Activated naive CD8-positive, alpha-beta T cell treated with anti-CD3 and anti-CD28 coated beads, Interleukin-2, amount 50 U/mL, for 16 hours (primary cell): ENCODE results near the gene ZFP91.
"Not testable (repeated sequence)": the region's sequence is repeated elsewhere in the genome, so short reads cannot be mapped to it uniquely, and the experiment has no call there.

ENCODE experiments used
- DNase-seq: peaks from one replicate; pipeline ENCODE4 v3.0.0-alpha.2; 2020; ENCODE audit warnings: low read depth, low spot score

ZFP91 gene

DNA sequence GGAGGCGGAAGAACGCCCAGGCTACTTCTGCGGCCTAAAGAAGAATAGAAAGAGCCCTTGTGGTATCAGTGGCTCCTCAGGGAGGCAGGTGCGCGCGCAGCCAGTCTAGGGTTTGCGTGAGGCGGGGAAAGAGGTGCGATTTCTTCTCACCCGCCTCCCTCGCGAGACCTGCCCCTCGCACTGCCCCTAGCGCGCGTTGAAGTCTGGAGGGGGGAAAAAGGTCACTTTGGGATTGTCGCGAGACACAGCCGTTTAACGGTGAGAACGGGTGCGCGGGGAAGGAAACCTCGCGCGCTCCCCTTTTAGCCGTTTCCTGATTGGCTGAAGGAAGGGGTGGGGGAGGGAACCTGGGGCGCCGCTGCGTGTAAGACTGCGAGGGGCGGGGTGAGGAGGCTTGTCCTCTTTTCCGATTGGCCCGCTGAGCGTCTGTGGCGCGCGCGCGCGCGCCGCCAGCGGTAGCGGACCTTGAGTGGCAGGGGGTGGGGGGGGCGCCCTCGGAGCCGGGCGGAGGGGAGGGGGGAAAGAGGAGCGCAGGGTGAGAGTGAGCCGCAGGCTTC is at the start of gene ZFP91:
Gene ZFP91, plus strand, starts transcription at position 429 of the 557 bp plus-strand sequence. CDS start 219 bp downstream, outside the sequence.
- peak; percentile 95 for DNase-seq

- no peak for DNase-seq
Observed at GRCh38 chr11:58530236-58530635, 48.6 kb upstream of the ZFP91 start.

GRCh38 chr11:58531865-58532341 is 47.0 kb upstream of the ZFP91 start:
- DNase-seq = no peak

DNA sequence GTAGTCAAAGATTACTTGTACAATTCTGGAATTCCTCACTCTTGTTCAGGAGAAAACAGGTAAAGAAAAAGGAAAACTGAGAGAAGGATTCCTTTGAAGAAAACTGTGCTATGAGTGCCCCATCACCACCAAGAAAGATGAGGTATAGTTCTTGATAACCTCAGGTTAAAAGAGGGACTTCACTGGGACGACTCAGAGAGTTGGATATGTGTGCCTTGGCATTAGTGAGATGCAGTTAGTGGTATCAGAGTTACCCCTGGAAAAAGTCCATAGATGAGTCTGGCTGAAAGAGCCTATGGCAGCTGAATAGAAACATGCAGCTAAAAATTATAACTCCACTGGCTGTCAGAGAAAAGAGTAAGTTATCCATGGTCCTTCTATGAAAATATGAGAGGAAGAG is 32.0 kb upstream of the ZFP91 start:
- no peak for DNase-seq

DNA sequence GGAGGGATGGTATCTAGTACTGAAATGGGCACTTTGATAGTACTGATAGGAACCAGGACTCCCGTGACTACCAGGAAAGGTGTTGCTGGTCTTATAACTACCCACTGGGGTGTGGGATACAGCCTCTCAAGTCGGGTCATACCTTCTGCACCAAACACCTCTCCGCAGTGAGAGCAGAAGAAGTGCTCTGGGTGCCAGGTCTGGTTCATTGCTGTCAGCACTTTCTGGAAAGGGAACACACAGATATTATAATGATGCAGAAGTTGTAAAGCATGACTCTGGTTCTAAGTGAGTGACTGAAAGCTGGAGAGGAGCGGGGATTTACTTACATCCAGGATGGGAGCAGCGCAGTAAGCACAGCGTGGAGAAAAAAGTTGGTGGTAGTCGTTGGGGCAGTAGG is 29.2 kb upstream of the ZFP91 start:
- DNase-seq = no peak

GRCh38 chr11:58560842-58561241 is 18.0 kb upstream of the ZFP91 start:
- no peak for DNase-seq

GRCh38 chr11:58561394-58562098 is 17.3 kb upstream of the ZFP91 start:
- no peak for DNase-seq

DNA sequence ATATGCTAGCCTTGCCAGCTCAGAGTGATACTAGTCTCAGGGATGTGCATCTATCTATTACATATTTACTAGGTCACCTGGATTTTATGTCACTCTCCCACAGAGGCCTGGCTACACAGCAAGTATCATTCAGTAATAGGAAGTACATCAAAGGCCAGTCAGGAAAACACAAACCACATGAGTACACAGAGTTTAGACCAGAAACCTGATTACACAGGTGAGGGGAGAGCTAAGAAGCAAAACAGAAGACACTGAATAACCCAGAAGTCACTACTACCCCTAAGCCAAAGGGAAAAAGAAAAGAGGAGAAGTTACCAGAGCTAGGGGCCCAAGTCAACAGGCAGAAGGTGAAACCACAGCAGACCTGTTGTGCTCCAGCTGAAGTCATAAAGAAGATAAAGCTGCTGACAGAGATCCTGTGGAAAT is 16.5 kb upstream of the ZFP91 start:
- DNase-seq = no peak

- no peak for DNase-seq
Observed at GRCh38 chr11:58564231-58564630, 14.6 kb upstream of the ZFP91 start.

DNA sequence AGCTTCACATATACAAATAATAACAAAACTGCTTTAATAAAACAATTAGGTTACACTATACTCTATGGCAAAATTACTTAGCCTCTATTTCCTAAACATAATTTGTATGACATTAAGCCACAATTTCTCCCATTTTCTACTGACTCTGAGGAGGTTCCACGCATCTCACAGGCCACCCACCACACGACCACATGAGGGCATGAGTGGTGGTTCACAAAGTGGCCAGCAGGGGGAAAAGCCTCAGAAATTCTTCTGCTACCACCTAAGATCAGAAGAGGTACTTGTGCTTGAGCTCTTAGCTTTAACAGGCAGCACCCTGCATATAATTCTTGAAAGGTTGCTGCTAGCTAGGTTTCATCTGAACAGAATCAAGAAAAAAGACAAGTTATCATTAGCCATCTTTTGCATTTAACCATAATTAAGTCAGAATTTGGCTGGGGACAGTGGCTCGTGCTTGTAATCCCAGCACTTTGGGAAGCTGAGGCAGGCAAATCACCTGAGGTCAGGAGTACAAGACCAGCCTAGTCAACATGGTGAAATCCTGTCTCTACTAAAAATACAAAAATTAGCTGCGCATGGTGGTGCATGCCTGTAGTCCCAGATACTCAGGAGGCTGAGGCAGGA is 10.9 kb upstream of the ZFP91 start:
- DNase-seq = peak; percentile 37

- DNase-seq = not testable (repeated sequence)
Observed at GRCh38 chr11:58572906-58573305, 6.0 kb upstream of the ZFP91 start.

GRCh38 chr11:58573451-58574104 is 5.3 kb upstream of the ZFP91 start:
- peak; percentile 46 for DNase-seq

- no peak for DNase-seq
Observed at GRCh38 chr11:58574881-58575280, 4.0 kb upstream of the ZFP91 start.

DNA sequence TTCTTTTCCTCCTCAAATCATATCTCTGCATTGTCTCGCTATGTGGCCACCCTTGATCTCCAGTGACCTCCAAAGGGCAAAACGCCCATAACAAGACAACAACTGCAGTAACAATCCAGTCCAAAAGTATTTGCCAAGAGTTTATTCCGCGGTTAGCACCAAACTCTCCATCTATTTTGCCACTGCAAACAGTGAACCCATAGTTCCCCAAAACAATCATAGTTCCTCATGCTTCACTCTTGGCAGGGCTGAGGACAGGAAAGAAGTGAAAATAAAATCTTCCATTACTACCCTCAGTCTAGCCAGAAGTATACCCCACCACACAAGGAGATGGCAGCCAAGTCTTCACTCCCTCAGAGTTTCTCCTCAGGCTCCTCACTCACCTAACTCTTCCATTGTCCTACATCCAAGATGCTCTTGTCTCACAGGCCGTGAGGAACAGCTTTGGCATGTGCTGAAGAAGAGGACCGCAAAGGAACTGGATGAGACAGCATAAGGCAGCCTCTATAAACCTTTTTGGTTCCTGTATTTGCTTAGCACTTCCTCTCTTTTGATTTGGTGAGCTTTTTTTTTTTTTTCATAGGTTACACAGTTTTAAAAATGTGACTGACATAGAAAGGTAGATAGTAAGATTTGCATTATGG is 3.4 kb upstream of the ZFP91 start, which contains the start of gene LPXN:
Gene LPXN, minus strand, starts transcription at position 480 of the 644 bp plus-strand sequence. Its CDS starts 84 bp downstream, at position 396.
- no peak for DNase-seq

DNA sequence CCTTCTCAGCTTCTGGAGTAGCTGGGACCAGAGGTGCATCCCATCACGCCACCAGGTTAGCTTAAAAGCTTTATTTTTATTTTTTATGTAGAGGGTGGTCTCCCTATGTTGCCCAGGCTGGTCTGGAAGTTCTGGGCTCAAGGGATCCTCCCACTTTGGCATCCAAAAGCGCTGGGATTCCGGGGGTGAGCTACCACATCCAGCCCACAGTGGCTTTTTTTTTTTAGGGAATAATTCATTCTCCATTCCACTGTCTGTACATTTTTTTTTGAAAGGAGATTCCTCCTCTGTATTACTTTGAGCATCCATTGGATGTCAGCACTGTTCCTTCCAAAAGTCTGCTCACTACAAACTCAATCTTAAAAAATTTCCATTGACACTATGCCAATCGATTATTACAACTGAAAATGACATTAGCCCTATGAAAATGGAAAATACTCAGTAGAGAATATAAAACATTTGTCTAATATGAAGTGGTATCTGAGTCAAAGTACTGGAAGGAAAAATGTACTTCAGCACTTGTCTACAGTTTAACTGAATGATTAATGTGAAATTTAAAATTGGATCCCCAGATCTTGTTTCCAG is 1.9 kb upstream of the ZFP91 start:
- no peak for DNase-seq

DNA sequence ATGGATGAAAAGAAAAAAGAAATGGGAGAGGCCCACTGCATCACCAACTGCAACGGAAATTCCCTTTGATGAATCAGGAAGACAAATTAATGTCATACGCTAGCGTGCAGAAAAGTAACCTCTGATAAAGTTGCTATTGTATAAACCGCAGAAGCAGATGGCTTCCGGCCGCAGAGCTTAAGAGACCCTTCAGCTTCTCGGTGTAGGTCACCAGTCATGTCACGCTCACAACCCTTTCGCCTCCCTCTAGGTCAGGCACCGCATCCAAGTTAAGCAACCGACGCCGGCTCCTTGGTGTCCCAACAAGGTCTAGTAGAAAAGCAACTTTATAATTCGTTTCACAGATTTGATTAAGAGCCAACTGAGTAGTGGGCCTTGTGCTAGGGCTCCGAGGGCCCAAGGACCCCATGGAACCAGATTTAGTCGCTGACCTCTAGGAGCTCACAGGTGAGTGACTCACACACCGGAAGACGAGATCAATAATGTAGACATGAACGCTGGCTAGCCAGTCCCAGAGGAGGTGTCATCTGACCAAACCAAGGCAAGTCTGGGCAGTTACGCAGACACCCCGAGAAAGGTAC is 1.2 kb upstream of the ZFP91 start:
- DNase-seq = peak; percentile 56

DNA sequence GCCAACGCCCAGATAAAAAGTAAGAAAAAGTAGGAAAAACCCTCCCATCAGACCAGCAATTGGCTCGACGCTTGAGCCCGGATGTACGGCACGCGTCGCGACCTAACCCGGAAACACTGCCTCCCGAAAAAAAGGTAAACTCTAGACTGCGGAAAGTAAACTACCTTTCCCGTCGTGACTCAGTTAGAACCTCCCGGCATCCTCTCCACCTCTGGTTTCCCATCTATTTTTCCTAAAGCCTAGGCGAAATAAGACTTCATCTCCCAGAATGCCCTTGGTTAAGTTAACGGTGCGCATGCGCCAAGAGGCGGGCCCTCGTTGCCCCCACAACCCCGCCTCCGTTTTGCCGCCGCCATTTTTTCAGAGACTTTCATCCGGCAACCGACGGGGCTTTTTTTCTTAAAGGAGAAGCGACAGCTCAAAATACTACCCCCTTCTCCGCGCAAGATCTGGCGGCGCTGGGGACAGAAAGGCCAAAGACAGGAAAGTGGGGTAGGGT is 678 bp upstream of the ZFP91 start:
- peak; percentile 78 for DNase-seq

GRCh38 chr11:58579192-58580129 is 598 bp downstream of the ZFP91 start:
- DNase-seq = peak; percentile 89

- no peak for DNase-seq
Observed at GRCh38 chr11:58580311-58580710, 1.4 kb downstream of the ZFP91 start.

- no peak for DNase-seq
Observed at GRCh38 chr11:58582437-58582836, 3.6 kb downstream of the ZFP91 start.
